Endothelial cell of umbilical vein (primary cell): ENCODE results near the gene PUDP. TPM values are rescaled to one million over a fixed set of nuclear protein-coding genes. Genes with fewer than 3 reads are reported as not detected.

Experiments used
- BruUV-seq: library from RNA; stranded (reverse); fragments of 400-500 nt; replicated peaks from 2 replicates; lab custom pipeline; 2021; lab: Mats Ljungman, UMichigan
- CTCF ChIA-PET: fragments of 300-600, 350-600 bp; sonication (Branson Sonifier 250); formaldehyde crosslinking; loops from one replicate; lab custom pipeline; 2021; ENCODE audit warnings: antibody characterized with exemption, inconsistent platforms; lab: Charles Lee
- POLR2A ChIA-PET: fragments of 300-600, 350-600 bp; sonication (Branson Sonifier 250); formaldehyde crosslinking; loops from one replicate; lab custom pipeline; 2021; ENCODE audit warnings: antibody characterized with exemption, inconsistent platforms; lab: Charles Lee
- DNase-seq: peaks from one replicate; pipeline ENCODE4 v3.0.0-alpha.2; 2011; ENCODE audit warnings: low read depth, low spot score
- FAIRE-seq: peaks from 2 replicates; lab custom pipeline; 2011; peaks lifted over from hg19 to GRCh38; lab: Jason Lieb, UNC
- H2AFZ ChIP-seq: 2 replicates; pipeline ENCODE4 v1.6.0; 2012; ENCODE audit warnings: low read depth, low read length, control low read depth, inconsistent platforms
- H3K27ac ChIP-seq: 2 replicates; pipeline ENCODE4 v1.5.1; 2011; ENCODE audit warnings: low read depth, mild to moderate bottlenecking, control low read depth, low read length, moderate library complexity; ENCODE audit not compliant: insufficient read depth
- H3K27me3 ChIP-seq, 2 experiments: 2 replicates each; pipeline versions ENCODE4 v1.6.0 to v1.6.1; 2011; ENCODE audit warnings: low read length in 2 of 2, mixed read lengths in 1 of 2; ENCODE audit not compliant: control insufficient read depth in 2 of 2, insufficient read depth in 2 of 2
- H3K36me3 ChIP-seq, 2 experiments: 2 replicates in 1 of 2; 3 replicates in 1 of 2; pipeline ENCODE4 v1.5.1; 2011; ENCODE audit warnings: low read length in 2 of 2, mild to moderate bottlenecking in 1 of 2, moderate library complexity in 1 of 2; ENCODE audit not compliant: control insufficient read depth in 2 of 2, insufficient read depth in 2 of 2; ENCODE audit errors: extremely low read depth in 1 of 2
- H3K4me1 ChIP-seq: 3 replicates; pipeline ENCODE4 v1.5.1; 2011; ENCODE audit warnings: mild to moderate bottlenecking, low read length; ENCODE audit not compliant: control insufficient read depth, insufficient read depth; ENCODE audit errors: extremely low read depth
- H3K4me2 ChIP-seq: 2 replicates; pipeline ENCODE4 v1.6.1; 2011; ENCODE audit warnings: low read length, control low read depth, mixed read lengths; ENCODE audit not compliant: insufficient read depth
- H3K4me3 ChIP-seq, 3 experiments: fragments of 200-600 bp in 1 of 3; sonication (generic), shearing (Covaris generic) in 1 of 3; replicated peaks in 1 of 3; 2 replicates each; pipeline ENCODE4 v1.5.1; 2011 to 2016; ENCODE audit warnings: control low read depth in 3 of 3, low read length in 3 of 3, mild to moderate bottlenecking in 2 of 3, inconsistent platforms in 1 of 3, low read depth in 1 of 3, moderate library complexity in 1 of 3; ENCODE audit not compliant: insufficient read depth in 1 of 3
- H3K79me2 ChIP-seq: 2 replicates; pipeline ENCODE4 v1.6.0; 2012; ENCODE audit warnings: low read length, inconsistent platforms; ENCODE audit not compliant: control insufficient read depth, insufficient read depth
- H3K9ac ChIP-seq: replicated peaks from 2 replicates; pipeline ENCODE3; 2011; ENCODE audit warnings: low read length, control low read depth; ENCODE audit not compliant: insufficient read depth; ENCODE audit errors: extremely low read depth
- H3K9me1 ChIP-seq: replicated peaks from 3 replicates; pipeline ENCODE4 v1.6.0; 2011; ENCODE audit warnings: mild to moderate bottlenecking, low read length; ENCODE audit not compliant: control insufficient read depth, insufficient read depth; ENCODE audit errors: extremely low read depth
- H3K9me3 ChIP-seq: replicated peaks from 2 replicates; pipeline ENCODE4 v1.5.1; 2012; ENCODE audit warnings: low read length, inconsistent platforms; ENCODE audit not compliant: control insufficient read depth, insufficient read depth
- H4K20me1 ChIP-seq: replicated peaks from 2 replicates; pipeline ENCODE3; 2011; ENCODE audit warnings: mild to moderate bottlenecking, low read length; ENCODE audit not compliant: control insufficient read depth, insufficient read depth; ENCODE audit errors: extremely low read depth
- CTCF ChIP-seq, 2 donors: IDR thresholded peaks; 1 replicate in 1 of 2; 2 replicates in 1 of 2; pipeline ENCODE4 v1.5.1; 2011; ENCODE audit warnings: low read length in 2 of 2, mild to moderate bottlenecking in 2 of 2, moderate library complexity in 2 of 2, control low read depth in 1 of 2, inconsistent platforms in 1 of 2, low read depth in 1 of 2; ENCODE audit not compliant: insufficient read depth in 1 of 2; ENCODE audit errors: extremely low read depth in 1 of 2
- EZH2 ChIP-seq: IDR thresholded peaks from 2 replicates; pipeline ENCODE4 v1.6.1; 2012; ENCODE audit warnings: borderline replicate concordance, low read depth, mild to moderate bottlenecking, moderate library complexity, low read length, inconsistent platforms; ENCODE audit not compliant: severe bottlenecking
- FOS ChIP-seq: IDR thresholded peaks from 2 replicates; pipeline ENCODE4 v1.6.1; 2011; ENCODE audit warnings: mild to moderate bottlenecking, low read length, moderate library complexity, borderline replicate concordance; ENCODE audit not compliant: insufficient read depth
- GATA2 ChIP-seq: IDR thresholded peaks from 2 replicates; pipeline ENCODE4 v1.7.0; 2011; ENCODE audit warnings: low read depth, mild to moderate bottlenecking, moderate library complexity, mixed read lengths, low read length; ENCODE audit not compliant: insufficient read length, insufficient read depth
- JUN ChIP-seq: IDR thresholded peaks from 2 replicates; pipeline ENCODE4 v1.6.1; 2011; ENCODE audit warnings: borderline replicate concordance, low read depth; ENCODE audit not compliant: insufficient read length, insufficient read depth
- MYC ChIP-seq: IDR thresholded peaks from one replicate; pipeline ENCODE4 v1.6.1; 2011; ENCODE audit warnings: mild to moderate bottlenecking, low read depth, low read length
- POLR2A ChIP-seq: IDR thresholded peaks from 2 replicates; pipeline ENCODE4 v1.6.1; 2012; ENCODE audit warnings: low read depth, mild to moderate bottlenecking, control low read depth, low read length
- POLR2AphosphoS5 ChIP-seq: IDR thresholded peaks from 2 replicates; pipeline ENCODE4 v1.6.1; 2012; ENCODE audit warnings: low read depth, mild to moderate bottlenecking, control low read depth, low read length, moderate library complexity; ENCODE audit not compliant: insufficient read depth
- dilution Hi-C: fragments of 300-500 bp; cut with MboI; formaldehyde crosslinking; loops from one replicate; pipeline ENCODE4 v1.15.0; 2019; ENCODE audit warnings: low sequenced_read_pairs; ENCODE audit not compliant: extremely low pct_ligation_motif_present
- intact Hi-C: fragments of 100-400 bp; cut with micrococcal nuclease; formaldehyde crosslinking; loops from one replicate; pipeline ENCODE4 v1.10.0; 2022
- polyA plus RNA-seq, 4 experiments: library from polyadenylated mRNA; depleted of rRNA in 3 of 4; stranded (reverse) in 3 of 4; unstranded in 1 of 4; fragments of >200 nt; gene quantifications; 2 replicates each; pipeline versions ENCODE4 v1.2.1 to v1.2.3, GENCODE V29; 2011 to 2012; ENCODE audit warnings: missing spikeins in 1 of 4
- total RNA-seq: library from RNA; stranded (reverse); gene quantifications from 2 replicates; pipeline ENCODE4 v1.2.3, GENCODE V29; 2021
- TF ChIP-seq, protein P1 (sequence below): IDR thresholded peaks from 2 replicates; pipeline ENCODE4 v1.6.1; 2011; ENCODE audit not compliant: insufficient read depth, insufficient read length

PUDP gene
- total and polyA plus RNA-seq, 2 donors (not counting 3 experiments of a cell fraction or from before 2014, with no cell fraction given) = 17.3 to 22.5 TPM

GRCh38 chrX:7021991-7022390 is 126.0 kb downstream of the PUDP start:
- no peak for FAIRE-seq
- H3K27me3 ChIP-seq = no peaks in the 10 kb centered on the region
- no TSS peak for BruUV-seq
- no peak overlapping the region for H3K4me3 ChIP-seq
- no peaks in the 10 kb centered on the region for H3K36me3 ChIP-seq
- no peaks in the 10 kb centered on the region for H3K79me2 ChIP-seq
- H3K9ac ChIP-seq = no peak overlapping the region
- no peak overlapping the region for H3K27ac ChIP-seq
- intact Hi-C loops (no loop called here), dilution Hi-C loops (no loop called here)
- H2AFZ ChIP-seq = no peak overlapping the region
- ChIA-PET CTCF (no interaction called here), POLR2A (no interaction called here)
- no peak overlapping the region for H3K4me2 ChIP-seq
- no peak for DNase-seq
- H3K9me3 ChIP-seq = no peaks in the 10 kb centered on the region
- H3K9me1 ChIP-seq = no peaks in the 10 kb centered on the region
- no peaks in the 10 kb centered on the region for H4K20me1 ChIP-seq
- TF ChIP-seq FOS (no peak), POLR2A (no peak), EZH2 (no peak), POLR2AphosphoS5 (no peak), JUN (no peak), MYC (no peak), GATA2 (no peak), CTCF (IDR thresholded peaks at IDR 0.05; ENCODE audit: extremely low read depth in 1 of 2, insufficient read depth in 1 of 2, low read depth in 1 of 2, low read length in 2 of 2) (no peak)
- TF ChIP-seq, protein P1, sequence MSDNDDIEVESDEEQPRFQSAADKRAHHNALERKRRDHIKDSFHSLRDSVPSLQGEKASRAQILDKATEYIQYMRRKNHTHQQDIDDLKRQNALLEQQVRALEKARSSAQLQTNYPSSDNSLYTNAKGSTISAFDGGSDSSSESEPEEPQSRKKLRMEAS = no peak
- no peaks in the 10 kb centered on the region for H3K4me1 ChIP-seq
